ENCODE results near the gene LMAN2.

Gene LMAN2

GRCh38 chr5:177319913-177320588 is 31.4 kb downstream of the LMAN2 start:
- Histone ChIP-seq H3K4me3 (ENCODE audit: low read length in 2 of 2) (no peak overlapping the region), H3K9me3 (ENCODE audit: control insufficient read depth in 2 of 2, low read length in 2 of 2) (peaks cover 0 to 3% of the 10 kb centered on the region in 2 donors), H3K27me3 (ENCODE audit: control insufficient read depth in 1 of 2, insufficient read depth in 2 of 2, low read length in 2 of 2) (no peaks in the 10 kb centered on the region), H3K9ac (ENCODE audit: low read length in 2 of 2) (no peak overlapping the region), H3K4me1 (ENCODE audit: control insufficient read depth, insufficient read depth, low read length) (no peaks in the 10 kb centered on the region), H3K36me3 (ENCODE audit: control insufficient read depth in 2 of 2, insufficient read depth in 2 of 2, low read length in 2 of 2) (peaks cover 0 to 4% of the 10 kb centered on the region in 2 donors), H3K27ac (ENCODE audit: low read length) (no peak overlapping the region)

DNA sequence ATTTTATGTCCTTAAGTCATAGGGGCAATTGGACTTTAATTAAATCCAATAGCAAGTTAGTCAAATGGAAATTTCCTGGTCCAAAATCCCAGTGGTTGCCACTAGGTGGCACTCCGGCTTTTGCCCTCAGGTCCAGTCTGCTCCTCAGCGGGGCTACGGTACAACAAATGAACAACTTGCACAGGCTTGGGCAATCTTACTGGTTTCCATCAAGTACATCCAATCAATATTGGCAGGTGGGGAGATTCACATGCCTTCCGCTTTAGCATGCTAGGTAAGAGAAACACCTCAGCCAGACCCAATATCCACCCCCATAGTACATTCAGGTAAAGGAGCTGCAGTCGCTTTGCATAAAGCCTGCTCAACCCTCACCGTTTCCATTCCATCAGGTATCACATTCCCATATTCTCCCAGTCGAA is 33.5 kb downstream of the LMAN2 start:
- H3K4me1 ChIP-seq (ENCODE audit: control insufficient read depth, insufficient read depth, low read length) = no peaks in the 10 kb centered on the region
- H3K9me3 ChIP-seq (ENCODE audit: control insufficient read depth in 2 of 2, low read length in 2 of 2) = peaks cover 0 to 3% of the 10 kb centered on the region in 2 donors
- H3K9ac ChIP-seq (ENCODE audit: low read length in 2 of 2) = no peak overlapping the region
- peaks cover 0 to 4% of the 10 kb centered on the region in 2 donors for H3K36me3 ChIP-seq (ENCODE audit: control insufficient read depth in 2 of 2, insufficient read depth in 2 of 2, low read length in 2 of 2)
- no peak overlapping the region for H3K4me3 ChIP-seq (ENCODE audit: low read length in 2 of 2)
- H3K27ac ChIP-seq (ENCODE audit: low read length) = no peak overlapping the region
- H3K27me3 ChIP-seq (ENCODE audit: control insufficient read depth in 1 of 2, insufficient read depth in 2 of 2, low read length in 2 of 2) = no peaks in the 10 kb centered on the region

DNA sequence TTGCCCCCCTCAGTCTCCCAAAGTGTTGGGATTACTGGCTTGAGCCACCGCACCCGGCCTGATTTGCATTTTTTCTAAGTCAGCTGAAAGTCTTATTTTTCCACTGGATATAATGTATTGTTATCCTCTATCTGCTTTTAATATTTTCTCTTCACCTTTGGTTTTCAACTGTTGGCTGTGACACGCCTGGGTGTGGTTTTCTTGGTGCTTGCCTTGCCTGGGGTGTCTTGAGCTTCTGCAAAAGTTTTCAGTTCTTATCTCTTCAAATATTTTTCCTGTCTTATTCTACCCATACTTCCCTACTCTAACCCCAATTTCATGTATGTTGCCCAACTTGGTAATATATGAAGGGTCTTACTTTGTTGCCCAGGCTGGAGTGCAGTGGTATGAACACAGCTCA is 35.5 kb downstream of the LMAN2 start:
- no peak overlapping the region for H3K4me3 ChIP-seq (ENCODE audit: low read length in 2 of 2)

GRCh38 chr5:177315411-177315810 is 36.1 kb downstream of the LMAN2 start:
- Histone ChIP-seq H3K27me3 (ENCODE audit: control insufficient read depth in 1 of 2, insufficient read depth in 2 of 2, low read length in 2 of 2) (no peaks in the 10 kb centered on the region), H3K9me3 (ENCODE audit: control insufficient read depth in 2 of 2, low read length in 2 of 2) (peaks cover 0 to 3% of the 10 kb centered on the region in 2 donors), H3K27ac (ENCODE audit: low read length) (no peak overlapping the region), H3K36me3 (ENCODE audit: control insufficient read depth in 2 of 2, insufficient read depth in 2 of 2, low read length in 2 of 2) (peaks cover 0 to 4% of the 10 kb centered on the region in 2 donors), H3K4me1 (ENCODE audit: control insufficient read depth, insufficient read depth, low read length) (peaks cover 18% of the 10 kb centered on the region), H3K4me3 (ENCODE audit: low read length in 2 of 2) (no peak overlapping the region), H3K9ac (ENCODE audit: low read length in 2 of 2) (no peak overlapping the region)

More for the DNA sequence above, 35.5 kb downstream of the LMAN2 start:
- H3K36me3 ChIP-seq (ENCODE audit: control insufficient read depth in 2 of 2, insufficient read depth in 2 of 2, low read length in 2 of 2) = peaks cover 0 to 4% of the 10 kb centered on the region in 2 donors
- no peaks in the 10 kb centered on the region for H3K27me3 ChIP-seq (ENCODE audit: control insufficient read depth in 1 of 2, insufficient read depth in 2 of 2, low read length in 2 of 2)
- H3K9me3 ChIP-seq (ENCODE audit: control insufficient read depth in 2 of 2, low read length in 2 of 2) = peaks cover 0 to 3% of the 10 kb centered on the region in 2 donors
- H3K4me1 ChIP-seq (ENCODE audit: control insufficient read depth, insufficient read depth, low read length) = peaks cover 16% of the 10 kb centered on the region
- H3K9ac ChIP-seq (ENCODE audit: low read length in 2 of 2) = no peak overlapping the region
- H3K27ac ChIP-seq (ENCODE audit: low read length) = no peak overlapping the region

DNA sequence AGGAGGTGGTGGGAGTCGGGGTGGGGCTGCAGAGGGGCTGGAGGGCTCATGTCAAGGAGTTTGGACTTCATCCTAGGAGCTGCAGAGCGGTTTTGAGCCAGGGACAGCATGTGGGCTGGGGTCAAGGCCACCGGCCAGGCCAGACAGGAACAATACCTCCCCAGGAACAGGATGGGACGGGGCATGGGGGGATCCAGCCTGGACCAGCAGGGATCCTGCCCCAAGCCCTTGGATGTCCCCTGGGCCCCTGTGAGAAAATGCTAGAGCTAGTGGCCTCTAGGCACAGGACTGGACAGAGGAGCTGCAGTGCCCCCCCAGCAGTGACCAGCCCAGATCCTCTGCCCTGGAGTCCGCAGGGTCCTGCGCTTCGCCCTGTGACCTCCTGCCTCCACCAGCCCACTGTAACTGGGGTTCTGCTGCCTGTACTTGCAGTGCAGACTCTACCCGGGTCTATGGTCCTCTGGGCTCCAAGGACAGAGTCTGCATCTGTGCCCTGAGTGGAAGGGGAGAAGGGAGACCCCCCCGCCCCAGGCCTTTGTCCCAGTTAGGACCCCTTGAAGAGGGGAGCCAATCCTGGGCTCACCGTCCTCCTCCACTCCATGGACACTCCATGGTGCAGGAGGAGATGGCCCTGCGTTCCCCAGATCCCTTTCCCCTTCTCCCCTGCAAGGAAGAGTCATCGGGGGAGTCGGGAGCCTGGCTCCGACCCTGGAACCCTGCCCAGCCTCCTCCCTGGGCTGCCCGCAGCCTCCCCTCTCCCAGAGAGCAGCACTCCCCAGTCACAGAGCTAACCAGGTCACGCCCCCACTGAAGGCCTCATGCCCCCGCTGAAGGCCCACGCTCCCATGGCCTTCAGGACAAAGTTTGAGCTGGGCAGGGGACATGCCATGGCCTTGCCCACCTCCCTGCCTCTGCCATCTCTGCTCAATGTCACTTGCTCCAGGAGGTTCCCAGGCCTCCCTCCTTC is 36.8 kb downstream of the LMAN2 start:
- H3K36me3 ChIP-seq (ENCODE audit: control insufficient read depth in 2 of 2, insufficient read depth in 2 of 2, low read length in 2 of 2) = peaks cover 0 to 4% of the 10 kb centered on the region in 2 donors
- no peak overlapping the region for H3K9ac ChIP-seq (ENCODE audit: low read length in 2 of 2)
- no peak overlapping the region for H3K4me3 ChIP-seq (ENCODE audit: low read length in 2 of 2)
- H3K9me3 ChIP-seq (ENCODE audit: control insufficient read depth in 2 of 2, low read length in 2 of 2) = peaks cover 0 to 3% of the 10 kb centered on the region in 2 donors
- peaks cover 18% of the 10 kb centered on the region for H3K4me1 ChIP-seq (ENCODE audit: control insufficient read depth, insufficient read depth, low read length)
- no peaks in the 10 kb centered on the region for H3K27me3 ChIP-seq (ENCODE audit: control insufficient read depth in 1 of 2, insufficient read depth in 2 of 2, low read length in 2 of 2)
- no peak overlapping the region for H3K27ac ChIP-seq (ENCODE audit: low read length)

DNA sequence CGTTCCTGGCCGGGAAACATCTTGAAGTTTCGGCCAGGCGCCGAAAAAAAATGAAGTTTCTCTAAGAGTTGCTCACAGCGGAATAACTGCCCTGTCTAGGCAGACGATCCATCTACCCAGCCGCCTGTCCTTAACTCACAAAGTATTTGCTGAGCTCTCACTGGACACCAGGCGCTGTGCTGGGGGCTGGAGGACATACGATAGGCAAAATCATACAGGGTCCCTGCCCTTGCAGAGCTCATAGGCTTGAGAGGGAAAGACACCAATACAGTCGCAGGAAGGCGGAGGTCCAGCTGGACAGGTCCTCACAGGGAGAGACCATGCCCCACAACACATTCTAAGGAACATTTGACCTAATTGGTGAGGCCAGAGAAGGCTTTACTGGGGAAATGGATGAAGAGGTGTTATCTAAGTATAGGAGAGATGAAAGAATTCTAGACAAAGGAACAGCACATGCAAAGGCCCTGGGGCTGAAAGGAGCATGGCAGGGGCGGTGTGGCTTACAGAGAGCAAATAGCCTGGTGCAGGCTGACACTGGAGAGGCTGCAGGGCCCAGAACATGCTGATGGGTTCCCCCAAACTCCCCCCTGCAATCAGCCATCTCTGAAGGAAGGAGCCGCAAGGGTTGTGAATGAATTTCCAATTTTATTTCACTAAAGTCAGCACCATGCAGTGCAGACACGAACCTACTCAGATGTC is 37.8 kb downstream of the LMAN2 start:
- H3K4me3 ChIP-seq (ENCODE audit: low read length in 2 of 2) = no peak overlapping the region
- no peaks in the 10 kb centered on the region for H3K9me3 ChIP-seq (ENCODE audit: control insufficient read depth in 2 of 2, low read length in 2 of 2)
- H3K4me1 ChIP-seq (ENCODE audit: control insufficient read depth, insufficient read depth, low read length) = peaks cover 20% of the 10 kb centered on the region
- no peak overlapping the region for H3K9ac ChIP-seq (ENCODE audit: low read length in 2 of 2)
- peaks cover 0 to 6% of the 10 kb centered on the region in 2 donors for H3K36me3 ChIP-seq (ENCODE audit: control insufficient read depth in 2 of 2, insufficient read depth in 2 of 2, low read length in 2 of 2)
- no peaks in the 10 kb centered on the region for H3K27me3 ChIP-seq (ENCODE audit: control insufficient read depth in 1 of 2, insufficient read depth in 2 of 2, low read length in 2 of 2)
- H3K27ac ChIP-seq (ENCODE audit: low read length) = no peak overlapping the region

DNA sequence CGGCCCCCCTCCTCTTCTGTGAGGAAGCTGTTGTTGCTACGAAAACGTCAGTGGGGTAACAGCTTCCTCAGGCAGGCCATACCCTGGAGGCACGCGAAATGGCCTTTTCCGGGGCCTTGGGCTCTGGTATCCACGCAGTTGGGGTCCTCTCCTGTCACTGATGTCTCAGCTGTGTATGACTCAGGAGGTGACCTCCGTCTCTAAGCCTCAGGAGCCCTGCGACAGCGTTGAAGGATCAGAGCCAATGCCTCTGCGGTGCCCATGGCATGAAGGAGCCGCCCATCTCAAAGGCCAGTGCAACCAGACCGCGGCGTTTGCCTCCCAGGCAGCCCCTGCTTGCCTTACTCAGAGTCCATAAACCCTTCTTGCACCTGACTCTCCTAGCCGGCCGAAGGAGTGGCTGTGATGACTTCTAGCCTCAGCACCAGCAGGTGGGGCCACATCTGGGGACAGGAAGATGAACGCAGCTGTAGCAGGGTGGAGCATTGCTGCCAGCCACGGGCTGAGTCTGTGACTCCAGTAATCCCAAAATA is 38.8 kb downstream of the LMAN2 start:
- H3K36me3 ChIP-seq (ENCODE audit: control insufficient read depth in 2 of 2, insufficient read depth in 2 of 2, low read length in 2 of 2) = peaks cover 0 to 6% of the 10 kb centered on the region in 2 donors
- no peak overlapping the region for H3K9ac ChIP-seq (ENCODE audit: low read length in 2 of 2)
- H3K27me3 ChIP-seq (ENCODE audit: control insufficient read depth in 1 of 2, insufficient read depth in 2 of 2, low read length in 2 of 2) = no peaks in the 10 kb centered on the region
- peak overlapping the region; percentile 22 to 75 for H3K4me3 ChIP-seq (ENCODE audit: low read length in 2 of 2)
- no peaks in the 10 kb centered on the region for H3K9me3 ChIP-seq (ENCODE audit: control insufficient read depth in 2 of 2, low read length in 2 of 2)
- H3K4me1 ChIP-seq (ENCODE audit: control insufficient read depth, insufficient read depth, low read length) = peaks cover 23% of the 10 kb centered on the region
- H3K27ac ChIP-seq (ENCODE audit: low read length) = no peak overlapping the region

- peaks cover under 1 to 3% of the 10 kb centered on the region in 2 donors for H3K36me3 ChIP-seq (ENCODE audit: control insufficient read depth in 2 of 2, insufficient read depth in 2 of 2, low read length in 2 of 2)
- peak within 1 kb of the TSS; percentile 71 to 75 for H3K4me3 ChIP-seq (ENCODE audit: low read length in 2 of 2)
- H3K27me3 ChIP-seq (ENCODE audit: control insufficient read depth in 1 of 2, insufficient read depth in 2 of 2, low read length in 2 of 2) = no peaks in the 10 kb centered on the region
- H3K4me1 ChIP-seq (ENCODE audit: control insufficient read depth, insufficient read depth, low read length) = peaks cover 23% of the 10 kb centered on the region
- H3K9ac ChIP-seq (ENCODE audit: low read length in 2 of 2) = peak within 1 kb of the TSS in 1 of 2 donors; percentile 42
- H3K9me3 ChIP-seq (ENCODE audit: control insufficient read depth in 2 of 2, low read length in 2 of 2) = no peaks in the 10 kb centered on the region
- H3K27ac ChIP-seq (ENCODE audit: low read length) = no peak within 1 kb of the TSS
These were observed 39.5 kb downstream of the LMAN2 start, which contains the start of gene MXD3 for GRCh38 chr5:177311723-177312648. Gene MXD3 (minus strand): TSS chr5:177311898. CDS start chr5:177311830, 68 bp downstream.

GRCh38 chr5:177311392-177311722 is 40.1 kb downstream of the LMAN2 start:
- no peak overlapping the region for H3K27ac ChIP-seq (ENCODE audit: low read length)
- no peaks in the 10 kb centered on the region for H3K27me3 ChIP-seq (ENCODE audit: control insufficient read depth in 1 of 2, insufficient read depth in 2 of 2, low read length in 2 of 2)
- no peaks in the 10 kb centered on the region for H3K9me3 ChIP-seq (ENCODE audit: control insufficient read depth in 2 of 2, low read length in 2 of 2)
- peaks cover 5 to 8% of the 10 kb centered on the region in 2 donors for H3K36me3 ChIP-seq (ENCODE audit: control insufficient read depth in 2 of 2, insufficient read depth in 2 of 2, low read length in 2 of 2)
- H3K4me1 ChIP-seq (ENCODE audit: control insufficient read depth, insufficient read depth, low read length) = peaks cover 23% of the 10 kb centered on the region
- peak overlapping the region; percentile 22 to 75 for H3K4me3 ChIP-seq (ENCODE audit: low read length in 2 of 2)
- no peak overlapping the region for H3K9ac ChIP-seq (ENCODE audit: low read length in 2 of 2)
